HepG2 (cell line): ENCODE data around the gene RNU7-1. TPM values are rescaled to one million over a fixed set of nuclear protein-coding genes. Genes with fewer than 3 reads are reported as not detected.
A peak's percentile ranks its signal among the peaks of the same experiment; 100 is the strongest.

ENCODE experiments used
- ARID3A ChIP-seq: IDR thresholded peaks from 2 replicates; pipeline ENCODE4 v1.6.1; 2012; ENCODE audit warnings: low read depth, low read length, improper control_type of control experiment
- BCL6 ChIP-seq: IDR thresholded peaks from 2 replicates; pipeline ENCODE4 v1.6.1; 2016; ENCODE audit warnings: missing genetic modification reagents, missing compliant biosample characterization
- DRAP1 ChIP-seq: IDR thresholded peaks from 2 replicates; pipeline ENCODE4 v1.6.1; 2016; ENCODE audit warnings: missing genetic modification reagents, missing compliant biosample characterization
- EEA1 ChIP-seq: sonication (generic); formaldehyde crosslinking; IDR thresholded peaks from 2 replicates; pipeline ENCODE4 v1.5.1; 2020; ENCODE audit warnings: mild to moderate bottlenecking, missing genetic modification reagents, borderline replicate concordance
- HIVEP1 ChIP-seq: sonication (generic); formaldehyde crosslinking; IDR thresholded peaks from 2 replicates; pipeline ENCODE4 v1.4.0; 2020; ENCODE audit warnings: mild to moderate bottlenecking, missing genetic modification reagents
- IRF2 ChIP-seq: IDR thresholded peaks from 2 replicates; pipeline ENCODE4 v1.6.1; 2018; ENCODE audit warnings: missing genetic modification reagents, missing compliant biosample characterization
- KLF6 ChIP-seq: IDR thresholded peaks from 2 replicates; pipeline ENCODE4 v1.8.0; 2016; ENCODE audit warnings: missing biosample characterization, missing genetic modification reagents
- NR2F2 ChIP-seq: IDR thresholded peaks from 2 replicates; pipeline ENCODE4 v1.6.1; 2012; ENCODE audit warnings: low read depth, inconsistent platforms, borderline replicate concordance
- ONECUT2 ChIP-seq: sonication (generic); formaldehyde crosslinking; IDR thresholded peaks from 2 replicates; pipeline ENCODE4 v1.4.0; 2020; ENCODE audit warnings: missing genetic modification reagents
- PAWR ChIP-seq: sonication (generic); formaldehyde crosslinking; IDR thresholded peaks from 2 replicates; pipeline ENCODE4 v1.4.0; 2020; ENCODE audit warnings: missing genetic modification reagents, mild to moderate bottlenecking, borderline replicate concordance
- SMC3 ChIP-seq: IDR thresholded peaks from 2 replicates; pipeline ENCODE4 v1.6.1; 2011; ENCODE audit warnings: low read length, improper control_type of control experiment
- ZBTB14 ChIP-seq: sonication (generic); formaldehyde crosslinking; IDR thresholded peaks from 2 replicates; pipeline ENCODE4 v1.4.0; 2020; ENCODE audit warnings: missing genetic modification reagents
- ZBTB4 ChIP-seq: sonication (generic); formaldehyde crosslinking; IDR thresholded peaks from 2 replicates; pipeline ENCODE4 v1.4.0; 2020; ENCODE audit warnings: missing genetic modification reagents, mild to moderate bottlenecking, borderline replicate concordance
- ZFP82 ChIP-seq: sonication (generic); formaldehyde crosslinking; IDR thresholded peaks from 2 replicates; pipeline ENCODE4 v1.5.1; 2020; ENCODE audit warnings: mild to moderate bottlenecking, missing genetic modification reagents, borderline replicate concordance
- ZKSCAN1 ChIP-seq: fragments of 150-350 bp; IDR thresholded peaks from 2 replicates; pipeline ENCODE4 v1.6.1; 2014; ENCODE audit warnings: low read length
- ZNF276 ChIP-seq: sonication (generic); formaldehyde crosslinking; IDR thresholded peaks from 2 replicates; pipeline ENCODE4 v1.4.0; 2020; ENCODE audit warnings: mild to moderate bottlenecking, low read depth, missing genetic modification reagents
- ZNF34 ChIP-seq: sonication (generic); formaldehyde crosslinking; IDR thresholded peaks from 2 replicates; pipeline ENCODE4 v1.4.0; 2020; ENCODE audit warnings: mild to moderate bottlenecking, missing genetic modification reagents, borderline replicate concordance
- ZNF431 ChIP-seq: sonication (generic); formaldehyde crosslinking; IDR thresholded peaks from 2 replicates; pipeline ENCODE4 v1.9.0; 2022; ENCODE audit warnings: missing genetic modification reagents, low read depth, mild to moderate bottlenecking, borderline replicate concordance
- ZNF546 ChIP-seq: sonication (generic); formaldehyde crosslinking; conservative IDR thresholded peaks from 2 replicates; pipeline ENCODE4 v1.8.1; 2023; ENCODE audit warnings: mild to moderate bottlenecking, missing genetic modification reagents
- ZNF841 ChIP-seq: sonication (generic); formaldehyde crosslinking; IDR thresholded peaks from 2 replicates; pipeline ENCODE4 v1.8.1; 2023; ENCODE audit warnings: missing genetic modification reagents, borderline replicate concordance
- polyA plus RNA-seq, 8 experiments: library from polyadenylated mRNA; depleted of rRNA in 3 of 8; stranded (reverse) in 7 of 8; unstranded in 1 of 8; fragments of >200 nt; fragmentation: Illumina TruSeq in 4 of 8; extraction: Trizol in 4 of 8; gene quantifications; 2 replicates each; pipeline versions ENCODE4 v1.2.1 to v1.2.3, GENCODE V29; 2011 to 2016; ENCODE audit warnings: low read depth in 4 of 8, missing spikeins in 1 of 8, mixed read lengths in 1 of 8; ENCODE audit not compliant: insufficient read depth in 1 of 8
- total RNA-seq, 5 experiments: library from RNA; depleted of rRNA; stranded (reverse); fragments of >200 nt; fragmentation: Illumina TruSeq; extraction: Trizol; gene quantifications; 2 replicates each; pipeline ENCODE4 v1.2.3, GENCODE V29; 2016; ENCODE audit warnings: low read depth in 1 of 5

Gene RNU7-1
- total and polyA plus RNA-seq, 2 of the 13 experiments (the other 11 are each of a cell fraction or from before 2014, with no cell fraction given) = not detected

- TF ChIP-seq ZBTB4 = peak; percentile 92
- no peak for TF ChIP-seq ARID3A
- no peak for TF ChIP-seq ZNF841
- no peak for TF ChIP-seq ZKSCAN1
- TF ChIP-seq IRF2 (CRISPR knock-in tag) = peak; percentile 96
- peak; percentile 100 for TF ChIP-seq ZBTB14 (CRISPR knock-in tag)
- no peak for TF ChIP-seq ZNF431 (CRISPR knock-in tag)
- TF ChIP-seq NR2F2 = peak; percentile 46; the same call in 1 of the 2 replicates
- TF ChIP-seq PAWR = no peak
- TF ChIP-seq ZFP82 (CRISPR knock-in tag) = no peak; the same call in 1 of the 2 replicates
- 0 out of 2 replicates have a peak, but pooled peaks have one; percentile 17 for TF ChIP-seq ZNF276 (CRISPR knock-in tag)
- TF ChIP-seq HIVEP1 = peak; percentile 68; the same call in 1 of the 2 replicates
- peak; percentile 68; the same call in 1 of the 2 replicates for TF ChIP-seq BCL6 (CRISPR knock-in tag)
- TF ChIP-seq ZNF34 = no peak
- TF ChIP-seq SMC3 = peak; percentile 24; the same call in 1 of the 2 replicates
- no peak for TF ChIP-seq EEA1 (CRISPR knock-in tag)
- peak; percentile 74 for TF ChIP-seq DRAP1 (CRISPR knock-in tag)
- TF ChIP-seq ONECUT2 (CRISPR knock-in tag) = no peak
- peak; percentile 48; the same call in 1 of the 2 replicates for TF ChIP-seq KLF6
- TF ChIP-seq ZNF546 = no peak; the same call in 1 of the 2 replicates
Observed at GRCh38 chr12:6937481-6938352, 5.9 kb upstream of the RNU7-1 start (continued).
